HEK293 (cell line): ENCODE results near the gene VEGFA.

Source experiments
- GLIS1 ChIP-seq: fragments of 450-650 bp; formaldehyde crosslinking; IDR thresholded peaks from 2 replicates; pipeline ENCODE4 v1.5.1; 2016; ENCODE audit warnings: missing biosample characterization, missing genetic modification characterization
- IKZF3 ChIP-seq: fragments of 450-650 bp; IDR thresholded peaks from 2 replicates; pipeline ENCODE4 v1.5.0; 2018; ENCODE audit warnings: missing biosample characterization, mild to moderate bottlenecking, missing genetic modification characterization, moderate library complexity
- MZF1 ChIP-seq: fragments of 450-650 bp; formaldehyde crosslinking; IDR thresholded peaks from 2 replicates; pipeline ENCODE4 v1.5.1; 2017; ENCODE audit warnings: missing biosample characterization, missing genetic modification characterization, borderline replicate concordance
- OVOL3 ChIP-seq: fragments of 450-650 bp; formaldehyde crosslinking; IDR thresholded peaks from 2 replicates; pipeline ENCODE4 v1.5.1; 2016; ENCODE audit warnings: missing biosample characterization, missing genetic modification characterization
- SCRT2 ChIP-seq: fragments of 450-650 bp; formaldehyde crosslinking; IDR thresholded peaks from 2 replicates; pipeline ENCODE4 v1.5.1; 2016; ENCODE audit warnings: missing biosample characterization, missing genetic modification characterization
- ZBTB17 ChIP-seq: fragments of 450-650 bp; formaldehyde crosslinking; IDR thresholded peaks from 2 replicates; pipeline ENCODE4 v1.5.1; 2016; ENCODE audit warnings: missing biosample characterization, missing genetic modification characterization
- ZNF112 ChIP-seq: fragments of 450-650 bp; formaldehyde crosslinking; IDR thresholded peaks from 2 replicates; pipeline ENCODE4 v1.5.0; 2017; ENCODE audit warnings: missing biosample characterization, missing genetic modification characterization
- ZNF146 ChIP-seq: fragments of 450-650 bp; formaldehyde crosslinking; IDR thresholded peaks from 2 replicates; pipeline ENCODE4 v1.5.1; 2016; ENCODE audit warnings: missing biosample characterization, missing genetic modification characterization
- ZNF169 ChIP-seq: fragments of 450-650 bp; formaldehyde crosslinking; IDR thresholded peaks from 2 replicates; pipeline ENCODE4 v1.5.1; 2016; ENCODE audit warnings: missing biosample characterization, missing genetic modification characterization
- ZNF19 ChIP-seq: fragments of 450-650 bp; formaldehyde crosslinking; IDR thresholded peaks from 2 replicates; pipeline ENCODE4; 2016; ENCODE audit warnings: missing biosample characterization, missing genetic modification characterization, low read depth
- ZNF221 ChIP-seq: fragments of 450-650 bp; formaldehyde crosslinking; IDR thresholded peaks from 2 replicates; pipeline ENCODE4 v1.5.1; 2017; ENCODE audit warnings: missing biosample characterization, missing genetic modification characterization, borderline replicate concordance
- ZNF239 ChIP-seq: fragments of 450-650 bp; formaldehyde crosslinking; IDR thresholded peaks from 2 replicates; pipeline ENCODE4 v1.5.1; 2016; ENCODE audit warnings: missing biosample characterization, missing genetic modification characterization
- ZNF266 ChIP-seq: fragments of 450-650 bp; formaldehyde crosslinking; IDR thresholded peaks from 2 replicates; pipeline ENCODE4 v1.5.1; 2016; ENCODE audit warnings: missing biosample characterization, missing genetic modification characterization, low read depth
- ZNF350 ChIP-seq: fragments of 450-650 bp; formaldehyde crosslinking; IDR thresholded peaks from 2 replicates; pipeline ENCODE4 v1.5.0; 2017; ENCODE audit warnings: missing biosample characterization, mild to moderate bottlenecking, missing genetic modification characterization
- ZNF391 ChIP-seq: fragments of 450-650 bp; formaldehyde crosslinking; IDR thresholded peaks from 2 replicates; pipeline ENCODE4 v1.5.1; 2016; ENCODE audit warnings: low read depth, missing biosample characterization, missing genetic modification characterization, borderline replicate concordance
- ZNF404 ChIP-seq: fragments of 450-650 bp; formaldehyde crosslinking; IDR thresholded peaks from 2 replicates; pipeline ENCODE4 v1.5.1; 2017; ENCODE audit warnings: missing biosample characterization, missing genetic modification characterization
- ZNF521 ChIP-seq: fragments of 450-650 bp; formaldehyde crosslinking; IDR thresholded peaks from 2 replicates; pipeline ENCODE4 v1.5.1; 2017; ENCODE audit warnings: missing biosample characterization, mild to moderate bottlenecking, missing genetic modification characterization
- ZNF585B ChIP-seq: fragments of 450-650 bp; formaldehyde crosslinking; IDR thresholded peaks from 2 replicates; pipeline ENCODE4 v1.5.1; 2016; ENCODE audit warnings: missing biosample characterization, missing genetic modification characterization
- ZNF600 ChIP-seq: fragments of 450-650 bp; formaldehyde crosslinking; IDR thresholded peaks from 2 replicates; pipeline ENCODE4 v1.5.1; 2016; ENCODE audit warnings: missing biosample characterization, missing genetic modification characterization
- ZNF624 ChIP-seq: fragments of 450-650 bp; formaldehyde crosslinking; IDR thresholded peaks from 2 replicates; pipeline ENCODE4 v1.5.1; 2017; ENCODE audit warnings: missing biosample characterization, missing genetic modification characterization
- ZNF658 ChIP-seq: fragments of 450-650 bp; formaldehyde crosslinking; IDR thresholded peaks from 2 replicates; pipeline ENCODE4; 2016; ENCODE audit warnings: missing biosample characterization, missing genetic modification characterization
- ZNF776 ChIP-seq: fragments of 450-650 bp; formaldehyde crosslinking; IDR thresholded peaks from 2 replicates; pipeline ENCODE4 v1.5.0; 2017; ENCODE audit warnings: missing biosample characterization, missing genetic modification characterization, borderline replicate concordance
- ZNF830 ChIP-seq: fragments of 450-650 bp; IDR thresholded peaks from 2 replicates; pipeline ENCODE4 v1.5.0; 2018; ENCODE audit warnings: missing biosample characterization, missing genetic modification characterization, low read depth, mild to moderate bottlenecking, moderate library complexity
- ZSCAN16 ChIP-seq: fragments of 450-650 bp; formaldehyde crosslinking; IDR thresholded peaks from 2 replicates; pipeline ENCODE4 v1.5.1; 2016; ENCODE audit warnings: missing biosample characterization, missing genetic modification characterization
- TF ChIP-seq, protein P1 (sequence below): fragments of 450-650 bp; formaldehyde crosslinking; IDR thresholded peaks from 2 replicates; pipeline ENCODE4 v1.5.1; 2017; ENCODE audit warnings: missing biosample characterization, missing genetic modification characterization
- TF ChIP-seq, protein P2 (sequence below): fragments of 450-650 bp; formaldehyde crosslinking; IDR thresholded peaks from 2 replicates; pipeline ENCODE4 v1.5.1; 2016; ENCODE audit warnings: missing biosample characterization, missing genetic modification characterization
- TF ChIP-seq, protein P3 (sequence below): fragments of 450-650 bp; formaldehyde crosslinking; conservative IDR thresholded peaks from 2 replicates; pipeline ENCODE4 v1.5.1; 2016; ENCODE audit warnings: low read depth, missing biosample characterization, missing genetic modification characterization
- TF ChIP-seq, protein P4 (sequence below): fragments of 450-650 bp; formaldehyde crosslinking; IDR thresholded peaks from 2 replicates; pipeline ENCODE4 v1.5.1; 2017; ENCODE audit warnings: missing biosample characterization, missing genetic modification characterization
- TF ChIP-seq, protein P5 (sequence below): fragments of 450-650 bp; formaldehyde crosslinking; IDR thresholded peaks from 2 replicates; pipeline ENCODE4 v1.5.1; 2016; ENCODE audit warnings: missing biosample characterization, missing genetic modification characterization

VEGFA gene

DNA sequence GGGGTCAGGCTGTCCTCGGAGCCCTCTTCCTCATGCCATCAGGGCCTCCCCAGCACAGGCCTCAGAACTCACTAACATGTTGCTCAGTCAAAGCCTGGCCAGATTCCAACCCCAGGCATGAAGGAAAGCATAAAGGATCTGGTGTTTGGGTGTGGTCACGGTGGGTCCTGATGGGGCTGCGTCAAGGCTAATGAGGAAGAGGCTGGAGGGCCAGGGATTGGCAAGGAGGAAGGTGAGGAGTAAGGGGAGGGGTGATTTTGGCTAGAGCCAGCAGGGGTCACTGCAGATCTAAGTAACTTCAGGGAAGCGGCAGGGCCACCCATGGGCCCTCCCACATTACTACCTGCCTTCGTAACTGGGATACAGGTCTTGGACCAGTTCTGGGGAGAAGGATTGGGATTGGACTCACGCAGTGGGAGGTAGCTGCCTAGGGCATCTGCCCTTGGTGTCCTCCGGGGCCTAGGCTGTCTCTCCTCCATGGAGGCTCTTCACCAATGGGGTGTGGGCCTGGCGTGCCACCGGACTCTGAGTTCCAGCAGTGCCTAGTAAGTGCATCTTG is 46.2 kb upstream of the VEGFA start (continued):
- TF ChIP-seq ZNF112 (no peak), ZNF404 (tag by site-specific recombination) (no peak), SCRT2 (tag by site-specific recombination) (peak; percentile 77), ZNF266 (tag by site-specific recombination) (no peak), ZNF830 (tag by site-specific recombination) (no peak), ZNF169 (tag by site-specific recombination) (no peak), ZNF239 (tag by site-specific recombination) (no peak), ZBTB17 (no peak), GLIS1 (peak; percentile 33; the same call in 1 of the 2 replicates), ZNF391 (tag by site-specific recombination) (no peak), ZNF776 (tag by site-specific recombination) (no peak), MZF1 (tag by site-specific recombination) (no peak), ZNF585B (tag by site-specific recombination) (no peak), ZNF624 (tag by site-specific recombination) (no peak), ZNF521 (tag by site-specific recombination) (no peak), OVOL3 (tag by site-specific recombination) (no peak), ZNF600 (tag by site-specific recombination) (peak; percentile 42; the same call in 1 of the 2 replicates), IKZF3 (tag by site-specific recombination) (peak; percentile 70; the same call in 1 of the 2 replicates), ZNF350 (no peak), ZNF19 (tag by site-specific recombination) (no peak), ZNF658 (tag by site-specific recombination) (no peak), ZSCAN16 (tag by site-specific recombination) (no peak), ZNF146 (tag by site-specific recombination) (no peak), ZNF221 (no peak)
- TF ChIP-seq, protein P1, sequence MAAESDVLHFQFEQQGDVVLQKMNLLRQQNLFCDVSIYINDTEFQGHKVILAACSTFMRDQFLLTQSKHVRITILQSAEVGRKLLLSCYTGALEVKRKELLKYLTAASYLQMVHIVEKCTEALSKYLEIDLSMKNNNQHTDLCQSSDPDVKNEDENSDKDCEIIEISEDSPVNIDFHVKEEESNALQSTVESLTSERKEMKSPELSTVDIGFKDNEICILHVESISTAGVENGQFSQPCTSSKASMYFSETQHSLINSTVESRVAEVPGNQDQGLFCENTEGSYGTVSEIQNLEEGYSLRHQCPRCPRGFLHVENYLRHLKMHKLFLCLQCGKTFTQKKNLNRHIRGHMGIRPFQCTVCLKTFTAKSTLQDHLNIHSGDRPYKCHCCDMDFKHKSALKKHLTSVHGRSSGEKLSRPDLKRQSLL (tag by site-specific recombination): no peak
- TF ChIP-seq, protein P2, sequence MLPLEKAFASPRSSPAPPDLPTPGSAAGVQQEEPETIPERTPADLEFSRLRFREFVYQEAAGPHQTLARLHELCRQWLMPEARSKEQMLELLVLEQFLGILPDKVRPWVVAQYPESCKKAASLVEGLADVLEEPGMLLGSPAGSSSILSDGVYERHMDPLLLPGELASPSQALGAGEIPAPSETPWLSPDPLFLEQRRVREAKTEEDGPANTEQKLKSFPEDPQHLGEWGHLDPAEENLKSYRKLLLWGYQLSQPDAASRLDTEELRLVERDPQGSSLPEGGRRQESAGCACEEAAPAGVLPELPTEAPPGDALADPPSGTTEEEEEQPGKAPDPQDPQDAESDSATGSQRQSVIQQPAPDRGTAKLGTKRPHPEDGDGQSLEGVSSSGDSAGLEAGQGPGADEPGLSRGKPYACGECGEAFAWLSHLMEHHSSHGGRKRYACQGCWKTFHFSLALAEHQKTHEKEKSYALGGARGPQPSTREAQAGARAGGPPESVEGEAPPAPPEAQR (tag by site-specific recombination): no peak
- TF ChIP-seq, protein P3, sequence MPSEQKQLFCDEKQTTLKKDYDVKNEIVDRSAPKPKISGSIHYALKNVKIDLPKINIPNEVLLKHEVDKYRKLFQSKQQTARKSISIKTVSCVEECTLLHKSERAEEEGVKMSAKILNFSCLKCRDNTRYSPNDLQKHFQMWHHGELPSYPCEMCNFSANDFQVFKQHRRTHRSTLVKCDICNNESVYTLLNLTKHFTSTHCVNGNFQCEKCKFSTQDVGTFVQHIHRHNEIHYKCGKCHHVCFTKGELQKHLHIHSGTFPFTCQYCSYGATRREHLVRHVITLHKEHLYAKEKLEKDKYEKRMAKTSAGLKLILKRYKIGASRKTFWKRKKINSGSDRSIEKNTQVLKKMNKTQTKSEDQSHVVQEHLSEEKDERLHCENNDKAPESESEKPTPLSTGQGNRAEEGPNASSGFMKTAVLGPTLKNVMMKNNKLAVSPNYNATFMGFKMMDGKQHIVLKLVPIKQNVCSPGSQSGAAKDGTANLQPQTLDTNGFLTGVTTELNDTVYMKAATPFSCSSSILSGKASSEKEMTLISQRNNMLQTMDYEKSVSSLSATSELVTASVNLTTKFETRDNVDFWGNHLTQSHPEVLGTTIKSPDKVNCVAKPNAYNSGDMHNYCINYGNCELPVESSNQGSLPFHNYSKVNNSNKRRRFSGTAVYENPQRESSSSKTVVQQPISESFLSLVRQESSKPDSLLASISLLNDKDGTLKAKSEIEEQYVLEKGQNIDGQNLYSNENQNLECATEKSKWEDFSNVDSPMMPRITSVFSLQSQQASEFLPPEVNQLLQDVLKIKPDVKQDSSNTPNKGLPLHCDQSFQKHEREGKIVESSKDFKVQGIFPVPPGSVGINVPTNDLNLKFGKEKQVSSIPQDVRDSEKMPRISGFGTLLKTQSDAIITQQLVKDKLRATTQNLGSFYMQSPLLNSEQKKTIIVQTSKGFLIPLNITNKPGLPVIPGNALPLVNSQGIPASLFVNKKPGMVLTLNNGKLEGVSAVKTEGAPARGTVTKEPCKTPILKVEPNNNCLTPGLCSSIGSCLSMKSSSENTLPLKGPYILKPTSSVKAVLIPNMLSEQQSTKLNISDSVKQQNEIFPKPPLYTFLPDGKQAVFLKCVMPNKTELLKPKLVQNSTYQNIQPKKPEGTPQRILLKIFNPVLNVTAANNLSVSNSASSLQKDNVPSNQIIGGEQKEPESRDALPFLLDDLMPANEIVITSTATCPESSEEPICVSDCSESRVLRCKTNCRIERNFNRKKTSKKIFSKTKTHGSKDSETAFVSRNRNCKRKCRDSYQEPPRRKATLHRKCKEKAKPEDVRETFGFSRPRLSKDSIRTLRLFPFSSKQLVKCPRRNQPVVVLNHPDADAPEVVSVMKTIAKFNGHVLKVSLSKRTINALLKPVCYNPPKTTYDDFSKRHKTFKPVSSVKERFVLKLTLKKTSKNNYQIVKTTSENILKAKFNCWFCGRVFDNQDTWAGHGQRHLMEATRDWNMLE (tag by site-specific recombination): no peak
- TF ChIP-seq, protein P4, sequence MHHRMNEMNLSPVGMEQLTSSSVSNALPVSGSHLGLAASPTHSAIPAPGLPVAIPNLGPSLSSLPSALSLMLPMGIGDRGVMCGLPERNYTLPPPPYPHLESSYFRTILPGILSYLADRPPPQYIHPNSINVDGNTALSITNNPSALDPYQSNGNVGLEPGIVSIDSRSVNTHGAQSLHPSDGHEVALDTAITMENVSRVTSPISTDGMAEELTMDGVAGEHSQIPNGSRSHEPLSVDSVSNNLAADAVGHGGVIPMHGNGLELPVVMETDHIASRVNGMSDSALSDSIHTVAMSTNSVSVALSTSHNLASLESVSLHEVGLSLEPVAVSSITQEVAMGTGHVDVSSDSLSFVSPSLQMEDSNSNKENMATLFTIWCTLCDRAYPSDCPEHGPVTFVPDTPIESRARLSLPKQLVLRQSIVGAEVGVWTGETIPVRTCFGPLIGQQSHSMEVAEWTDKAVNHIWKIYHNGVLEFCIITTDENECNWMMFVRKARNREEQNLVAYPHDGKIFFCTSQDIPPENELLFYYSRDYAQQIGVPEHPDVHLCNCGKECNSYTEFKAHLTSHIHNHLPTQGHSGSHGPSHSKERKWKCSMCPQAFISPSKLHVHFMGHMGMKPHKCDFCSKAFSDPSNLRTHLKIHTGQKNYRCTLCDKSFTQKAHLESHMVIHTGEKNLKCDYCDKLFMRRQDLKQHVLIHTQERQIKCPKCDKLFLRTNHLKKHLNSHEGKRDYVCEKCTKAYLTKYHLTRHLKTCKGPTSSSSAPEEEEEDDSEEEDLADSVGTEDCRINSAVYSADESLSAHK: no peak
- TF ChIP-seq, protein P5, sequence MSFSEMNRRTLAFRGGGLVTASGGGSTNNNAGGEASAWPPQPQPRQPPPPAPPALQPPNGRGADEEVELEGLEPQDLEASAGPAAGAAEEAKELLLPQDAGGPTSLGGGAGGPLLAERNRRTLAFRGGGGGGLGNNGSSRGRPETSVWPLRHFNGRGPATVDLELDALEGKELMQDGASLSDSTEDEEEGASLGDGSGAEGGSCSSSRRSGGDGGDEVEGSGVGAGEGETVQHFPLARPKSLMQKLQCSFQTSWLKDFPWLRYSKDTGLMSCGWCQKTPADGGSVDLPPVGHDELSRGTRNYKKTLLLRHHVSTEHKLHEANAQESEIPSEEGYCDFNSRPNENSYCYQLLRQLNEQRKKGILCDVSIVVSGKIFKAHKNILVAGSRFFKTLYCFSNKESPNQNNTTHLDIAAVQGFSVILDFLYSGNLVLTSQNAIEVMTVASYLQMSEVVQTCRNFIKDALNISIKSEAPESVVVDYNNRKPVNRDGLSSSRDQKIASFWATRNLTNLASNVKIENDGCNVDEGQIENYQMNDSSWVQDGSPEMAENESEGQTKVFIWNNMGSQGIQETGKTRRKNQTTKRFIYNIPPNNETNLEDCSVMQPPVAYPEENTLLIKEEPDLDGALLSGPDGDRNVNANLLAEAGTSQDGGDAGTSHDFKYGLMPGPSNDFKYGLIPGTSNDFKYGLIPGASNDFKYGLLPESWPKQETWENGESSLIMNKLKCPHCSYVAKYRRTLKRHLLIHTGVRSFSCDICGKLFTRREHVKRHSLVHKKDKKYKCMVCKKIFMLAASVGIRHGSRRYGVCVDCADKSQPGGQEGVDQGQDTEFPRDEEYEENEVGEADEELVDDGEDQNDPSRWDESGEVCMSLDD (tag by site-specific recombination): no peak
